Kidney (tissue), 14 donors: Measurements from ENCODE around the gene PRKAG2. TPM values are rescaled to one million over a fixed set of nuclear protein-coding genes. Genes with fewer than 3 reads are reported as not detected.

ENCODE experiments used
- DNase-seq, 5 donors: peaks; one replicate each; pipeline ENCODE4 v3.0.0-alpha.2; 2013 to 2020
- FAIRE-seq: peaks from 2 replicates; lab custom pipeline; 2012; peaks lifted over from hg19 to GRCh38; lab: Jason Lieb, UNC
- H3K27ac ChIP-seq, 2 donors: one replicate each; pipeline ENCODE4 v1.7.0; 2013; ENCODE audit warnings: low read depth in 2 of 2, low read length in 2 of 2, inconsistent platforms in 1 of 2
- H3K27me3 ChIP-seq: one replicate; pipeline ENCODE4 v1.7.1; 2013; ENCODE audit warnings: low read length, inconsistent platforms; ENCODE audit not compliant: control insufficient read depth, insufficient read depth
- H3K36me3 ChIP-seq, 3 donors: one replicate each; pipeline versions ENCODE4 v1.7.0 to v1.7.1; 2013; ENCODE audit warnings: low read length in 3 of 3, control low read depth in 1 of 3, inconsistent platforms in 1 of 3; ENCODE audit not compliant: insufficient read depth in 3 of 3, control insufficient read depth in 2 of 3
- H3K4me1 ChIP-seq, 3 donors: one replicate each; pipeline versions ENCODE4 v1.7.0 to v1.7.1; 2013; ENCODE audit warnings: low read length in 3 of 3, inconsistent platforms in 1 of 3, low read depth in 1 of 3; ENCODE audit not compliant: control insufficient read depth in 2 of 3, insufficient read depth in 2 of 3
- H3K4me3 ChIP-seq, 3 donors: one replicate each; pipeline versions ENCODE4 v1.7.0 to v1.8.1; 2013; ENCODE audit warnings: low read length in 3 of 3, control low read depth in 1 of 3, inconsistent platforms in 1 of 3
- H3K9ac ChIP-seq, 3 donors: one replicate each; pipeline versions ENCODE4 v1.7.0 to v1.7.1; 2013; ENCODE audit warnings: low read length in 3 of 3, control low read depth in 1 of 3, inconsistent platforms in 1 of 3
- H3K9me3 ChIP-seq, 3 donors: one replicate each; pipeline versions ENCODE4 v1.7.0 to v1.7.1; 2013; ENCODE audit warnings: low read length in 3 of 3, control low read depth in 1 of 3, inconsistent platforms in 1 of 3; ENCODE audit not compliant: control insufficient read depth in 2 of 3, insufficient read depth in 1 of 3
- CTCF ChIP-seq: IDR thresholded peaks from 3 replicates; pipeline ENCODE4 v1.5.1; 2012; ENCODE audit warnings: mild to moderate bottlenecking, moderate library complexity, borderline replicate concordance; ENCODE audit not compliant: insufficient read depth; ENCODE audit errors: extremely low read depth
- intact Hi-C: fragments of 100-400 bp; cut with DNase I; formaldehyde crosslinking; loops from one replicate; pipeline ENCODE4 v1.11.1; 2022
- polyA plus RNA-seq: library from polyadenylated mRNA; stranded (reverse); fragments of 350-450 nt; fragmentation: Illumina TruSeq; extraction: RNeasy Lipid Tissue Mini Kit (QIAGEN cat#74804); gene quantifications from one replicate; pipeline ENCODE4 v1.2.3, GENCODE V29; 2014; ENCODE audit warnings: low read depth, low replicate concordance; ENCODE audit not compliant: insufficient read depth
- total RNA-seq: library from RNA; stranded (reverse); fragmentation: NEBNext Ultra II Directional; extraction: Animal tissue kit (Norgen Biotek cat#: 25700); gene quantifications from one replicate; pipeline ENCODE4 v1.2.1, GENCODE V29; 2021
- donor health status: control.
- donor health status: control.
- donor health status: control.
- donor health status: control.
- donor health status: control.
- donor health status: DM: yes; HTN: yes; CAD: no.
- donor health status: Normal renal cell carcinoma (clear cell type).

The PRKAG2 gene
- total and polyA plus RNA-seq, 2 donors from 2014 or later, result 40.7 to 40.9 TPM

- no peaks in the 10 kb centered on the region for H3K36me3 ChIP-seq
- H3K9ac ChIP-seq, result peak overlapping the region in 1 of 3 donors; percentile 36
- FAIRE-seq, result no peak
- peaks cover 0 to 46% (median 35%) of the 10 kb centered on the region in 3 donors for H3K4me1 ChIP-seq
- intact Hi-C loops, result no loop called here
- H3K9me3 ChIP-seq, result no peaks in the 10 kb centered on the region
- peak overlapping the region in 1 of 2 donors; percentile 76 for H3K27ac ChIP-seq
- no peaks in the 10 kb centered on the region for H3K27me3 ChIP-seq
- TF ChIP-seq CTCF, result no peak
- peak overlapping the region in 2 of 3 donors; percentile 12 to 41 for H3K4me3 ChIP-seq
- DNase-seq, result peak in 1 of 5 donors; percentile 32
Measured at GRCh38 chr7:151871189-151871735, 5.7 kb downstream of the PRKAG2 start.

DNA sequence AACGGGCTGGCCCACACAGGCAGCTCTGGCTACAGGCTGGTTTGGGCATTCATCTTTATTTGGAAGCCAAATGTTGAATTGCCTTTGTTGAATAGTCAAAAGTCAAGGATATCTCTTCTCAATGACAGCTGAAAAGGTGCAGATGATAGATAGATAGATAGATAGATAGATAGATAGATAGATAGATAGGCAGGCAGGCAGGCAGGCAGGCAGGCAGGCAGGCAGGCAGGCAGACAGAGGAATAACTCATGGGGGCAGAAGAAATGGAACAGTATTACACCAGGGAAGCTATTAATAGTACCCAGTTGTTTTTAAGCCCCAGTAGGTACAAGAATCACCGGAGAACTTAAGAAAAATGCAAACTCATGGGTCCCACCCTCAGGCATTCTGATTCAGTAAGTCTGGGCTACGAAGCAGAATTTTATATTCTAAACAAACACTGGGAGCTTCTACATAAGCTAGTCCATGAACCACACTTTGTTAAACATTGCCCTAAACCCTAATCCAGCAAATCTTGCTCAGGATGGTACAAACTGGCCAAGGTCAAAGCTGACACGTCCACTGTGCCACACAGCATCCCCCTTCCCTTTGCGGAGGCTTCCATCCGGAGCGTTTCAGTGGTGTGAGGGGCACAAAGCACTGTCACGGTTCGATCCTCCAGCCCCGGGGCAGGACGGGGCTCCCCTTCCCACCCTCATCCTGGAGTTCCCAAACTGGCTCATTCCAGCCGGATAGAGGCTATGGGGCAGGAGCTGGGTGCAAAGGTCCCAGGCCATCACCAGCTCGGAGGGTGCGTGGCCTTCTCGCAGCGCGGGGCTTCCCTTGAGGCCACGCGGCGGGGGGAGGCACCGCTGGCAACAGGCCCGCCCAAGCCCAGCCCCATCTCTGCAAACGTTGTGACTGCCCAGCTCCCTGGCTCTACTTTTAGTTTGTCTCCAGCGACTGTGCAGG, 6.7 kb downstream of the PRKAG2 start:
- H3K9ac ChIP-seq, result no peak overlapping the region
- H3K4me1 ChIP-seq, result peaks cover 0 to 45% (median 35%) of the 10 kb centered on the region in 3 donors
- H3K27ac ChIP-seq, result peak overlapping the region; percentile 76
- H3K4me3 ChIP-seq, result peak overlapping the region in 1 of 3 donors; percentile 41
- H3K27me3 ChIP-seq, result no peaks in the 10 kb centered on the region
- FAIRE-seq (peak; percentile 27), DNase-seq (peak in 3 of 5 donors; percentile 28 to 43 (median 40))
- no peak for TF ChIP-seq CTCF
- no peaks in the 10 kb centered on the region for H3K36me3 ChIP-seq
- H3K9me3 ChIP-seq, result no peaks in the 10 kb centered on the region
- intact Hi-C loops, result no loop called here

DNA sequence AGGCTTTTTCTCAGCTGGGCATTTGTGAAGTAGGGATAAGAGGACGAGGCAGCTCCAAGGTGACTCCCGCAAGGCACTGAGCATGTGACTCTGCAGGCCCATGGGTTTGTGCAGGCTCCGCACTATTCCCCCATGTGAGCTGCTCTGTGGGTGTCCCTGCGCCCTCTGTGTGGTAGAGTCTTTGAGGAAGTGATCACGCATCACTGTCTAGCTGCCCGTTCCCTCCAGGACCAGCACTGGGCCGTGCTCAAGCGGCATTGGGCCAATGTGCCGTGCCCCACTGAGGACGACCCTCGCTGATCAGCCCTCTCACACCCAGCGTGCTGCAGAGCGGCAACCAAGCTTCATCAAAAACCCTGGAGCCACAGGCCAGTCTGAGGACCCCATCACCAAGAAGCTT, 7.5 kb downstream of the PRKAG2 start:
- TF ChIP-seq CTCF, result no peak
- no peaks in the 10 kb centered on the region for H3K9me3 ChIP-seq
- no peak for FAIRE-seq
- peak overlapping the region; percentile 66 to 76 for H3K27ac ChIP-seq
- no peaks in the 10 kb centered on the region for H3K27me3 ChIP-seq
- intact Hi-C loops, result no loop called here
- peak in 1 of 5 donors; percentile 56 for DNase-seq
- H3K9ac ChIP-seq, result peak overlapping the region in 1 of 3 donors; percentile 59
- peak overlapping the region in 1 of 3 donors; percentile 36 for H3K4me3 ChIP-seq
- H3K36me3 ChIP-seq, result no peaks in the 10 kb centered on the region
- H3K4me1 ChIP-seq, result peaks cover 0 to 42% (median 35%) of the 10 kb centered on the region in 3 donors
